Measurements from ENCODE around the gene GRIP2.

Gene GRIP2

GRCh38 chr3:14450506-14450905 is 89.6 kb downstream of the GRIP2 start:
- no peak for DNase-seq

DNA sequence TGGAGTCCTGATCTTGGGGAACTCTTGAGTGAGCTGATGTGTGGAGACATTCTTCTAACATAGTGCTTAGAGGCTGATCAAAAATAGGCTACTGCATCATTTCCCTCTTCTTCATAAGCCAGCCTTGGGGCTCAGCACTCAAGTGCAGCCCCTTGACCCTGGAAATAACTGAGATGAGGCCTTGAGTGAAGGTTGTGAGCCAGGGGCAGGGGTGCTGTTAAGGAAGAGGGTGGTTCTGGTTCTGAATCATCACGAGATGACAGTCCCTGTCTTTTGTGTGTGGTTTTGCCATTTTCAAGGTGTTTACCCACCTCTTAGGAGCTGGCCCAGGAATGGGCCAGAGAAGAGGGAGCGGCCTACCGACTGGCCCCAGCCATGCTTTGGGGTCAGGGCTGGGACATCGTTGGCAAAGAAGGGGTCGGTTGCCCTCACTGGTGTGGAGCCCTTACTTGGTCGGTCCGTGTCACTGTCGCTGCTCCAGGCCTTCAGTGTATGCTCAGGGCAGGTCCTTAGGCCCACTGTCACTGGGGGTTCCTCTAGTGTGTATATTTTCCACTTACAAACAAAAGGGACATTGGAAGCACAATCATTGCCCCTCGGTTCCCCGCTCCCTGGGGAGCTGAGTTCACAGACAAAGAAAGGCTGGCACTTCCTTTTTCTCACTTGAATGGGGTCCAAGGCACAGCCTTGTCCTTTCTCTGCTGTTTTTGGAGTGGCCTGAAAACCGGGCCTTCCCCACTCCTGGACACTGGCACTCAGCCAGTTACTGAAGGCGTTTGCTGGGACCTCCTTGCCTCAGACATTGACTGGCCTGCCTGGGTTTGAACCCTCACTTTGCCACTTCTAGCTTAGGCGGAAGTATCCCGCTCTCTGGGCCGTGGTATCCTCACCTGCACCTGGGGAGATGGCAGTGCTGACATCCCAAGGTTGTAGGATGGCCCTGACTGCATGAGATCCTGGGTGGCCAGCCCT is 91.1 kb downstream of the GRIP2 start:
- no peak for DNase-seq

GRCh38 chr3:14448063-14448462 is 92.1 kb downstream of the GRIP2 start:
- DNase-seq: no peak

DNA sequence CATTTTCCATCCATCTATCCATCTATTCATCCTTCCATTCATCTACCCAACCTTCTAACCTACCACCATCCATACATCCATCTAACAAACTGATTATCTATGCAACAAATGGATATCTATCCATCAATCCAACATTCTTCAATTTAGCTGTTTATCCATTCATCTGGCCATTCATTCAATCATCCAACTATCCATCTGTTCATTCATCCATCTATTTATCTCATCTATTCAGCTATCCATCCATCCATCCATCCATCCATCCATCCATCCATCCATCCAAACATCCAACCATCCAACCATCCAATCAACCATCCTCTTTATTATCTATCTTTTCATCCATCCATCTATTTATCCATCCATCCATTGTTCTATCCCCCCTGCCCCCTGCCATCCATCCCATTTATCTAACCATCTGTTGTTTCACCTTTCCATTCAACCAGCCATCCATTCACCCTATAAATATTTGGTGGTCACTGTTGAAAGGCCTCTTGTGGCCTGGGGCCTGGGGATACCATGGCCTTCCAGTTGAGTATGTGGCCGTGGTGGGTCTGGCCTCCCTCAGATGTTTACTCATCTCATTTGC is 93.1 kb downstream of the GRIP2 start:
- no peak for DNase-seq

GRCh38 chr3:14445773-14446172 is 94.4 kb downstream of the GRIP2 start:
- DNase-seq: no peak

DNA sequence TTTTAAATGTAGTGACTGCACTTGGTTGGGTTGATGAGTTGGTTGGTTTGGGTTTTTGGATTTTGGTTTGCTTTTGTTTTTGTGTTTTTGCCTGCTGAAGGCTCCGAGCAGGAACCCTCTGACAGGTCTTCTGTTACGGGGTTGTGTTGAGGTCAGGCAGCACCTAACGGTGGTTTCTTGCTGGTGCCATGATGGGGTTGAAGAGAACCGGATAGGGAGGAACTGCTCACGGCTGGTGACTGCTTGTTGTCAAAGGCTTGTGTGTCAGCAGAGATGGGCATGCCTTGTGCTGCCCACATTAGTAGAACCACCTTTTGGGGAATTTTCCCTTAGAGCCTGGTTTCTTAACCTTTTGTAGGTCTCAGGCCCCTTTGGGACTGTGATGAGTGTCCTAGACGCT is 95.8 kb downstream of the GRIP2 start:
- DNase-seq: no peak

GRCh38 chr3:14441920-14442300 is 98.2 kb downstream of the GRIP2 start:
- no peak for DNase-seq

DNA sequence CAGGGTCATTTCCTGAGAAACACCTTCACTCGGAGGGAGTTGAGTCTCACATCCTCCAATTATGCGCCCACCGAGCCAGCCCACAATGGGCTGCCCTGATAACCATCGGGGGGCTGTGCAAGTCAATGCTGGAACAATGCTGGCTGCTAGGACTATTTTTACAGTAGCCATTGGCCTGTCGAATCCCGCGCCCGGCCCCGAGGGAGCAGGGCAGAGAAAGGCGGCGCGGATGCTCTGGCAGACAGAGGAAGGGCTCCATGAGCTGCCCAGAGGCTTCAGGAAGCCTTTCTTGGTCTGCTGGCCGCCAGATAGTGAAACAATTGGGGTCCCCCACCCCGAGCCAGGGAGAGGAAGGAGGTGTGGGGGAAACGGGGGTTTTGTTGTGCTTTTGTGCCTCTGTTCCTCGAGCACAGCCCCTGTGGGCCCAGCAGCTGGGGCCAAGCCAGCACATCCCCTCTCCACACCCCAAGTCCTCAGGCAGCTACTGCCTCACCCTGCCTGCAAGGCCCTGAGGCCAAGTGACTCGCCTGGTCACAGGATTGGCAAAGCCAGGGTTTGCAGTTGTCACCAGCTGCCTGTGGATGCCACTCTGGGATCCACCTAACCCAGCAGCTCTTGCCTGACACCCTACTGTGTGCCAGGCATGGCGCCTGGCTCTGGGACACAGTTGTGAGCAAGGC is 98.8 kb downstream of the GRIP2 start:
- DNase-seq: no peak

DNA sequence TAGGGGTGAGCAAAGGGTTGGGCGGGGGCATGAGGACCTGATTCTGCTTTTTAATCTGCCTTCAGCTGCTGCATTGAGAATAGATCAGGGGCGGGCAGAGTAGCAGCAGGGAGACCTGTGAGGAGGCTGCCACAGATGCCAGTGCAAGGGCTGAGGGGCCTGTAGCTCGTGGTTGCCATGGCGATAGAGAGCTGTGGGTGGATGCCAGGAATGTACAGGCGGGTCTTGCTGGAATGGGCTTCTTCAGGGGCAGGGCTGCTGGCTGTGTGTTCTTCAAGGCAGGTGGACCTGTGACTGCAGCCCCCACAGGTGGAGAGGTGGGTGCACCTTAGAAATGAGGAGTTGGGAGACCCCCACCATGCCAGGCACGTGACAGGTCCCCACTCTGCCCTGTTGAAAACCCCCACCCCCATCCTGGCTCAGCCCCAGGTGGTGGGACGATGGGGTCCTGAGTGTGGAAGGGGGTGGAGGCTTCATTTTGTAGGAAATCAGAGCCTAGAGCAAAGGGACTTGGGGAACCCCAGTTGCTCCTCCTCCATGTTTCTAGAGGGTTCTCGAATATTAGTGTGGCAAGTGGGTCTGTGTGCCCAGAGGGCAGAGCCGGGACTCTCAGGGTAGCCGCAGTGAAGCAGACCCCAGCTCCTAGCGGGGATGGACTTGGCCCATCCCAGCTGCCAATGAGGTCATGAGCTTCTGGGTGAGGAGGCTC is 99.5 kb downstream of the GRIP2 start:
- DNase-seq: no peak

DNA sequence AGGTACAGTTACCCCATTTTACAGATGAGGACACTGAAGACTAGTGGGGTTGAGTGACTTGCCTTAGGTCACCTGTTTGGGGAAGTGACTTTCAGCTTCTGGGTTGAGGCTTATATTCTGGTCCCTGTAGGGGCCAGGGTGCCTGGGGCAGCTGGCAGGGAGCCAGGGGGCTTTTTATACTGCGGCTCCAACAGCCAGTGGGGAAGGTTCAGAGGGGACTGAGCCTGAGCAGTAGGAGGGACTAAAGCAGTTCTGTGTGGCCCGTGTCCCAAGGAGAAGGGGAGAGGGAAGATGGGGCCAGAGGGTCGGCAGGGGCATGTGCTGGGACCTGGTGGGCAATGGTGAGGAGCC is 100.0 kb downstream of the GRIP2 start:
- no peak for DNase-seq

GRCh38 chr3:14439501-14440167 is 100.5 kb downstream of the GRIP2 start:
- DNase-seq: no peak

Measured in activated CD4-positive, alpha-beta T cell treated with anti-CD3 and anti-CD28 coated beads, Interleukin-2, amount 50 U/mL, for 4 hours (primary cell).